ENCODE measurements around the gene KIF18B. TPM values are rescaled to one million over a fixed set of nuclear protein-coding genes. Genes with fewer than 3 reads are reported as not detected.

The KIF18B gene
- total and polyA plus RNA-seq, 7 donors = 0.01 to 0.17 (median 0.07) TPM; not detected in 2

DNA sequence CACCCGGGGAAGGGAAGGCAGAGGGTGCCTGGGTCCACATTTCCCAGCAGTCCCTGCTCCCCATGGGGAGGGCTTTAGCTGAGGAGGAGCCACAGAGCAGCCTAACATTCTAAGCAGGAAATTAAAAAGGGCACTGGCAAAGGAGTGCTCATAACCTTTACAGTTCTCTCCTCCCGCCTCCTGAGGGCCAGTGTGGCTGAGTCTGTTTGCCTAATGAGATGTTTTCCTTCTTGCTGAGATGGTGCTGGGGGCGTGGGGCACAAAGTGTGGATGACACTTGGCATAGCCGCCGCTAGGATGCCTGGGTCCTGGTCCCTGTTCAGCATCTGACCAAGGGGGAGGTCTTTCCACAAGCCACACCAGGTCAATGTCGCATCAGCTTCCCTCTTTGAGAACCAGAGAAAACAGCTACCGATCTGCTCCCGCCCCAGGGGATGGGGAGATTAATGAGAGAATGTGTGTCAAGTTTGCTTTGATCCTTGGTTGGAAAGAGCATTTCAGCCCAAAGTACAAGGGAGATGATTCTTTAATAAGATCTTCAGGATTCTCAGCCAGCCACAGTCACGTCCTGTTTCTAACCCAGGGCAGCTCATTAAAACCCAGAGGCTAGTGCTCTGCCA is 5.8 kb downstream of the KIF18B start:
- H3K4me1 ChIP-seq = no peaks in the 10 kb centered on the region
- WGBS, 3 donors = 63 to 79% (median 72%) methylated on average over 9 of the region's 9 CpGs
- no peak overlapping the region for H3K4me3 ChIP-seq
- DNase-seq (no peak), ATAC-seq (no peak)
- no peaks in the 10 kb centered on the region for H3K9me3 ChIP-seq
- intact Hi-C loops (cut with DNase I) = no loop called here
- TF ChIP-seq CTCF (IDR thresholded peaks at IDR 0.05) = no peak
- H3K36me3 ChIP-seq (ENCODE audit: insufficient read depth in 1 of 2, low read depth in 1 of 2) = no peaks in the 10 kb centered on the region
- peaks cover 0 to 3% (median 0%) of the 10 kb centered on the region in 3 donors for H3K27me3 ChIP-seq (ENCODE audit: insufficient read depth in 3 of 3, low read length in 2 of 3)
- no peak overlapping the region for H3K27ac ChIP-seq

GRCh38 chr17:44940768-44941167 is 6.8 kb downstream of the KIF18B start:
- Histone ChIP-seq H3K4me3 (no peak overlapping the region), H3K9me3 (no peaks in the 10 kb centered on the region), H3K4me1 (no peaks in the 10 kb centered on the region), H3K27ac (no peak overlapping the region), H3K27me3 (ENCODE audit: insufficient read depth in 3 of 3, low read length in 2 of 3) (peaks cover 0 to 3% (median 0%) of the 10 kb centered on the region in 3 donors), H3K36me3 (ENCODE audit: insufficient read depth in 1 of 2, low read depth in 1 of 2) (no peaks in the 10 kb centered on the region)
- no peak for ATAC-seq
- intact Hi-C loops (cut with DNase I) = no loop called here
- no peak for DNase-seq
- no peak for TF ChIP-seq CTCF (IDR thresholded peaks at IDR 0.05)
- 74 to 87% (median 77%) methylated on average over 1 of the region's 1 CpG for WGBS, 3 donors

GRCh38 chr17:44940317-44940716 is 7.3 kb downstream of the KIF18B start:
- H3K4me3 ChIP-seq = no peak overlapping the region
- no peaks in the 10 kb centered on the region for H3K9me3 ChIP-seq
- WGBS, 3 donors = 56 to 63% (median 57%) methylated on average over 4 of the region's 4 CpGs
- DNase-seq (no peak), ATAC-seq (no peak)
- H3K4me1 ChIP-seq = no peaks in the 10 kb centered on the region
- peaks cover 0 to 3% (median 0%) of the 10 kb centered on the region in 3 donors for H3K27me3 ChIP-seq (ENCODE audit: insufficient read depth in 3 of 3, low read length in 2 of 3)
- H3K27ac ChIP-seq = no peak overlapping the region
- TF ChIP-seq CTCF (IDR thresholded peaks at IDR 0.05) = no peak
- intact Hi-C loops (cut with DNase I) = no loop called here
- H3K36me3 ChIP-seq (ENCODE audit: insufficient read depth in 1 of 2, low read depth in 1 of 2) = no peaks in the 10 kb centered on the region

- Histone ChIP-seq H3K36me3 (ENCODE audit: insufficient read depth in 1 of 2, low read depth in 1 of 2) (no peaks in the 10 kb centered on the region), H3K27me3 (ENCODE audit: insufficient read depth in 3 of 3, low read length in 2 of 3) (no peaks in the 10 kb centered on the region), H3K27ac (no peak overlapping the region), H3K4me3 (no peak overlapping the region), H3K9me3 (no peaks in the 10 kb centered on the region), H3K4me1 (no peaks in the 10 kb centered on the region)
- no peak for DNase-seq
- 88 to 99% (median 96%) methylated on average over 9 of the region's 9 CpGs for WGBS, 3 donors
- no peak for TF ChIP-seq CTCF (IDR thresholded peaks at IDR 0.05)
- ATAC-seq = no peak
- intact Hi-C loops (cut with DNase I) = no loop called here
Observed at GRCh38 chr17:44935116-44935515, 12.5 kb downstream of the KIF18B start.

DNA sequence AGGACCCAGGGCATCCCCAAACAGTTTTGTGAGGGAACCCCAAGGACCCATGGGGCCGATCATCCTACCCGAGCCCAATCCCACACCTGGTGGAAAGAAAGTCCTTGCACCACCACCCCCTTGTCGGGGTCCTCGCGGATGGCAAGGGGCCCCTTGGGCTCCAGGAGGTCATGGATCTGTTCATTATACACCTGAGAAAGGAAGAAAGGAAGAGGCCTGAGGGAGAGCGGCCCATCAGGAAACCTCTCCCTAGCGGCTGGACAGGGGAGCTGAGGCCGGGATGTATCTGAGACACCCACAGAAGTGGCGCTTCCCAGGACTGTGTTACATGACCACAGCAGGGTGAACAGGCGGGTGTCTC is 12.8 kb downstream of the KIF18B start:
- DNase-seq (no peak), ATAC-seq (no peak)
- Histone ChIP-seq H3K4me3 (no peak overlapping the region), H3K4me1 (no peaks in the 10 kb centered on the region), H3K27ac (no peak overlapping the region), H3K9me3 (no peaks in the 10 kb centered on the region), H3K36me3 (ENCODE audit: insufficient read depth in 1 of 2, low read depth in 1 of 2) (no peaks in the 10 kb centered on the region), H3K27me3 (ENCODE audit: insufficient read depth in 3 of 3, low read length in 2 of 3) (no peaks in the 10 kb centered on the region)
- TF ChIP-seq CTCF (IDR thresholded peaks at IDR 0.05) = no peak
- WGBS, 3 donors = 96 to 97% (median 96%) methylated on average over 10 of the region's 10 CpGs
- intact Hi-C loops (cut with DNase I) = no loop called here
